ENCODE data around the gene PMVK. TPM values are rescaled to one million over a fixed set of nuclear protein-coding genes. Genes with fewer than 3 reads are reported as not detected.
"Not testable (repeated sequence)": the region's sequence is repeated elsewhere in the genome, so short reads cannot be mapped to it uniquely, and the experiment has no call there.

PMVK gene
- total and polyA plus RNA-seq, 10 of the 15 experiments (the other 5 are each of a cell fraction or from before 2014, with no cell fraction given) = 6.0 to 121 (median 49.4) TPM

DNA sequence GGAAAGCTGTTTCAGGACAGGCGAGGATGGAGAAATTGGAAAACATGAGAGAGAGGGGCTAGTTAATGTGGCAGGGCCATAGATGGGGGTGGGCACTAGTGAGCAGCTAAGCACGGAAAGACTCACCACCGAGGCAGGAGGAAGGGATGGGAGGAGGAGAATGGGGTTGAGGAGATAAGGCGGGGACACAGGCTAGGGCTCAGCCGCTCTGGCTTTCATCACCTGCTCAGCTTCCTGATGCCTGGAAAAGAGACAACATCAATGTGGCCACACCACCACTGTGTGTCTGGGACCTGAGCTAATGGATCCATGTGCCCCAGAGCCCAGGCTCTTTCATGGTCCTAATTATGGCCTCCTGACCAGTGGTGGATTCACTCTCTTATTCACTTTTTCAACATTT lies 27.6 kb downstream of the PMVK start:
- BruUV-seq (replicated peaks) = no TSS peak
- no peaks in the 10 kb centered on the region for H3K36me3 ChIP-seq (ENCODE audit: control insufficient read depth in 2 of 2, insufficient read depth in 2 of 2, low read length in 1 of 2)
- ChIA-PET CTCF (interaction anchor here (0.9 kb wide), 1 partner anchor 12 kb away, joined by 3 read pairs; no protein-coding TSS in a partner anchor), SMC1A (ENCODE audit: uncharacterized antibody, unreplicated experiment) (no interaction called here), POLR2A (no interaction called here), RAD21 (ENCODE audit: unreplicated experiment) (no interaction called here)
- H3K9ac ChIP-seq (ENCODE audit: control insufficient read depth, insufficient read depth, low read length) = no peak overlapping the region
- in situ Hi-C loops (cut with MboI) = no loop called here
- H3K27ac ChIP-seq (ENCODE audit: control insufficient read depth, insufficient read depth) = no peak overlapping the region
- ATAC-seq (no peak), DNase-seq (ENCODE audit: low read depth, low spot score) (no peak), FAIRE-seq (no peak)
- H3K9me3 ChIP-seq (replicated peaks; ENCODE audit: control insufficient read depth, insufficient read depth, low read length) = no peaks in the 10 kb centered on the region; the same call in 2 of the 3 replicates
- no peak for TF ChIP-seq NR2C2 (IDR thresholded peaks at IDR 0.05; ENCODE audit: borderline replicate concordance, control insufficient read depth, insufficient read length, low read depth)
- no peak for TF ChIP-seq FOXM1 (IDR thresholded peaks at IDR 0.05; ENCODE audit: low read depth, low read length)
- TF ChIP-seq MTA3 (IDR thresholded peaks at IDR 0.05; ENCODE audit: borderline replicate concordance, low read length) = no peak
- TF ChIP-seq NFYB (IDR thresholded peaks at IDR 0.05; ENCODE audit: insufficient read depth, low read depth, low read length) = no peak
- TF ChIP-seq, protein P1, sequence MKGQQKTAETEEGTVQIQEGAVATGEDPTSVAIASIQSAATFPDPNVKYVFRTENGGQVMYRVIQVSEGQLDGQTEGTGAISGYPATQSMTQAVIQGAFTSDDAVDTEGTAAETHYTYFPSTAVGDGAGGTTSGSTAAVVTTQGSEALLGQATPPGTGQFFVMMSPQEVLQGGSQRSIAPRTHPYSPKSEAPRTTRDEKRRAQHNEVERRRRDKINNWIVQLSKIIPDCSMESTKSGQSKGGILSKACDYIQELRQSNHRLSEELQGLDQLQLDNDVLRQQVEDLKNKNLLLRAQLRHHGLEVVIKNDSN (IDR thresholded peaks at IDR 0.05; ENCODE audit: borderline replicate concordance, extremely low read length, insufficient read depth, low read depth, low read length) = no peak
- no peak for TF ChIP-seq JUNB (IDR thresholded peaks at IDR 0.05)
- TF ChIP-seq, protein P2, sequence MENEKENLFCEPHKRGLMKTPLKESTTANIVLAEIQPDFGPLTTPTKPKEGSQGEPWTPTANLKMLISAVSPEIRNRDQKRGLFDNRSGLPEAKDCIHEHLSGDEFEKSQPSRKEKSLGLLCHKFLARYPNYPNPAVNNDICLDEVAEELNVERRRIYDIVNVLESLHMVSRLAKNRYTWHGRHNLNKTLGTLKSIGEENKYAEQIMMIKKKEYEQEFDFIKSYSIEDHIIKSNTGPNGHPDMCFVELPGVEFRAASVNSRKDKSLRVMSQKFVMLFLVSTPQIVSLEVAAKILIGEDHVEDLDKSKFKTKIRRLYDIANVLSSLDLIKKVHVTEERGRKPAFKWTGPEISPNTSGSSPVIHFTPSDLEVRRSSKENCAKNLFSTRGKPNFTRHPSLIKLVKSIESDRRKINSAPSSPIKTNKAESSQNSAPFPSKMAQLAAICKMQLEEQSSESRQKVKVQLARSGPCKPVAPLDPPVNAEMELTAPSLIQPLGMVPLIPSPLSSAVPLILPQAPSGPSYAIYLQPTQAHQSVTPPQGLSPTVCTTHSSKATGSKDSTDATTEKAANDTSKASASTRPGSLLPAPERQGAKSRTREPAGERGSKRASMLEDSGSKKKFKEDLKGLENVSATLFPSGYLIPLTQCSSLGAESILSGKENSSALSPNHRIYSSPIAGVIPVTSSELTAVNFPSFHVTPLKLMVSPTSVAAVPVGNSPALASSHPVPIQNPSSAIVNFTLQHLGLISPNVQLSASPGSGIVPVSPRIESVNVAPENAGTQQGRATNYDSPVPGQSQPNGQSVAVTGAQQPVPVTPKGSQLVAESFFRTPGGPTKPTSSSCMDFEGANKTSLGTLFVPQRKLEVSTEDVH (IDR thresholded peaks at IDR 0.05; ENCODE audit: low read depth, partially characterized antibody) = no peak
- no peak for TF ChIP-seq YBX1 (IDR thresholded peaks at IDR 0.05)
- TF ChIP-seq TCF12 (IDR thresholded peaks at IDR 0.05; ENCODE audit: low read depth, low read length) = no peak
- no peak for TF ChIP-seq HDAC2 (IDR thresholded peaks at IDR 0.05)
- no peak for TF ChIP-seq EP300 (IDR thresholded peaks at IDR 0.05; ENCODE audit: borderline replicate concordance in 1 of 2, control insufficient read depth in 1 of 2, low read depth in 2 of 2, low read length in 2 of 2)
- TF ChIP-seq YY1 (IDR thresholded peaks at IDR 0.05; ENCODE audit: low read depth, low read length) = no peak
- no peak for TF ChIP-seq EZH2 (IDR thresholded peaks at IDR 0.05; ENCODE audit: borderline replicate concordance, control insufficient read depth, low read depth, low read length)
- H3K4me1 ChIP-seq (ENCODE audit: control insufficient read depth, insufficient read depth, low read length) = no peaks in the 10 kb centered on the region
- H4K20me1 ChIP-seq (ENCODE audit: control insufficient read depth, insufficient read depth) = no peaks in the 10 kb centered on the region
- intact Hi-C loops (cut with micrococcal nuclease; ENCODE audit: unreplicated experiment) = no loop called here
- no peaks in the 10 kb centered on the region for H3K79me2 ChIP-seq (ENCODE audit: control insufficient read depth, insufficient read depth, low read length)
- no peak overlapping the region for H3K4me3 ChIP-seq
- no peaks in the 10 kb centered on the region for H3K27me3 ChIP-seq (replicated peaks in 1 of 2; ENCODE audit: control insufficient read depth in 2 of 2, insufficient read depth in 2 of 2, low read length in 1 of 2)
- H3K4me2 ChIP-seq (ENCODE audit: control insufficient read depth, insufficient read depth) = no peak overlapping the region
- WGBS (ENCODE audit: insufficient coverage, insufficient replicate concordance, low lambda C conversion rate, missing lambda C conversion rate) = 63% methylated on average over 5 of the region's 5 CpGs
- H2AFZ ChIP-seq (ENCODE audit: control insufficient read depth, low read depth, low read length) = no peak overlapping the region

DNA sequence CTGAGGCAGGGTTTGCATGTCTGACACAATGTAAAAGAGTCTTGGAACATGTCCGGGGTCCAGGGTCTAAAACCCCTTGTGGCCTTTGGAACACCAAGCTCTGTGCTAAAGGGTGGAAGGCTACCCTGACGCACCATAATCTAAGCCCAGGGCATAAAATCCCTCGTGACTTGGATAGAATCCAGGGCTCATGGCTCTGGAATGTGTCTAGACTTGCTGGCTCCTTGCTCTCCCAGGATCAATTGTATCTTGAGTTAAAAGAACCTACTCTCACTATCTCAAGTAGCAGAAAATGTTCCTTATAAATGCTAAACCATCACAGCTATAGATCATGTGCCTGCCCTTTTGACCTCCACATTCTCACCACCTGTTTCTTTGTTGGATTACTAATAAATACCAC lies 28.4 kb downstream of the PMVK start:
- H3K4me1 ChIP-seq (ENCODE audit: control insufficient read depth, insufficient read depth, low read length); H3K9ac ChIP-seq (ENCODE audit: control insufficient read depth, insufficient read depth, low read length); RAD21 ChIA-PET (ENCODE audit: unreplicated experiment); H3K27ac ChIP-seq (ENCODE audit: control insufficient read depth, insufficient read depth); H3K27me3 ChIP-seq (replicated peaks in 1 of 2; ENCODE audit: control insufficient read depth in 2 of 2, insufficient read depth in 2 of 2, low read length in 1 of 2); intact Hi-C loops (cut with micrococcal nuclease; ENCODE audit: unreplicated experiment); H3K79me2 ChIP-seq (ENCODE audit: control insufficient read depth, insufficient read depth, low read length); H3K9me3 ChIP-seq (replicated peaks; ENCODE audit: control insufficient read depth, insufficient read depth, low read length); BruUV-seq (replicated peaks); DNase-seq (ENCODE audit: low read depth, low spot score); CTCF ChIA-PET; H3K36me3 ChIP-seq (ENCODE audit: control insufficient read depth in 2 of 2, insufficient read depth in 2 of 2, low read length in 1 of 2); in situ Hi-C loops (cut with MboI); FAIRE-seq; H3K4me3 ChIP-seq; H2AFZ ChIP-seq (ENCODE audit: control insufficient read depth, low read depth, low read length); ATAC-seq; H3K4me2 ChIP-seq (ENCODE audit: control insufficient read depth, insufficient read depth); H4K20me1 ChIP-seq (ENCODE audit: control insufficient read depth, insufficient read depth): not testable (repeated sequence)
- POLR2A ChIA-PET = interaction anchor here (1.5 kb wide), 1 partner anchor 28 kb away, joined by 3 read pairs; the partner anchor contains the start of gene PMVK
- WGBS (ENCODE audit: insufficient coverage, insufficient replicate concordance, low lambda C conversion rate, missing lambda C conversion rate) = 63% methylated on average over 3 of the region's 3 CpGs
- SMC1A ChIA-PET (ENCODE audit: uncharacterized antibody, unreplicated experiment) = interaction anchor here (1.8 kb wide), 1 partner anchor 43 kb away, joined by 3 read pairs; no protein-coding TSS in a partner anchor
